Peyer's patch (tissue), 4 donors: ENCODE data around the gene EIF4E1B. TPM values are rescaled to one million over a fixed set of nuclear protein-coding genes. Genes with fewer than 3 reads are reported as not detected.

Experiments used
- DNase-seq, 3 donors: peaks; one replicate each; pipeline ENCODE4 v3.0.0-alpha.2; 2017 to 2019
- H3K27ac ChIP-seq, 4 donors: fragments of 200-600 bp; sonication (generic); one replicate each; pipeline ENCODE4 v1.5.1; 2016 to 2019
- H3K27me3 ChIP-seq, 2 donors: fragments of 200-600 bp; sonication (generic); one replicate each; pipeline ENCODE4 v1.5.1; 2019
- H3K36me3 ChIP-seq, 3 donors: fragments of 200-600 bp; sonication (generic); one replicate each; pipeline ENCODE4 v1.5.1; 2016 to 2019
- H3K4me1 ChIP-seq, 4 donors: fragments of 200-600 bp; sonication (generic); one replicate each; pipeline ENCODE4 v1.5.1; 2016 to 2019
- H3K4me3 ChIP-seq, 4 donors: fragments of 200-600 bp; sonication (generic); 1 replicate in 3 of 4; 2 replicates in 1 of 4; pipeline ENCODE4 v1.5.1; 2016 to 2019; ENCODE audit warnings: mild to moderate bottlenecking in 1 of 4
- H3K9me3 ChIP-seq, 4 donors: fragments of 200-600 bp; sonication (generic); one replicate each; pipeline ENCODE4 v1.5.1; 2016 to 2019; ENCODE audit warnings: mild to moderate bottlenecking in 1 of 4
- POLR2A ChIP-seq, 2 donors: fragments of 450-650 bp; IDR thresholded peaks; one replicate each; pipeline ENCODE4 v1.5.1; 2017; ENCODE audit warnings: antibody characterized with exemption in 2 of 2, mild to moderate bottlenecking in 2 of 2, moderate library complexity in 2 of 2
- small RNA-seq, 2 donors: library from RNA; depleted of rRNA; stranded (forward); fragments of <200 nt; gene quantifications; one replicate each; pipeline ENCODE3, GENCODE V24; 2016
- total RNA-seq, 4 donors: library from RNA; depleted of rRNA; stranded (reverse); fragments of >200 nt; gene quantifications; one replicate each; pipeline ENCODE4 v1.1.0, GENCODE V29; 2016
- TF ChIP-seq, protein P1 (sequence below), 6 experiments: fragments of 450-650 bp in 4 of 6; fragments of 200-600 bp in 2 of 6; sonication (generic) in 1 of 6; IDR thresholded peaks; one replicate each; pipeline ENCODE4 v1.5.1; 2017 to 2019; ENCODE audit warnings: antibody characterized with exemption in 6 of 6, mild to moderate bottlenecking in 3 of 6, moderate library complexity in 1 of 6

The EIF4E1B gene
- total RNA-seq, 4 donors from 2014 or later = not detected

DNA sequence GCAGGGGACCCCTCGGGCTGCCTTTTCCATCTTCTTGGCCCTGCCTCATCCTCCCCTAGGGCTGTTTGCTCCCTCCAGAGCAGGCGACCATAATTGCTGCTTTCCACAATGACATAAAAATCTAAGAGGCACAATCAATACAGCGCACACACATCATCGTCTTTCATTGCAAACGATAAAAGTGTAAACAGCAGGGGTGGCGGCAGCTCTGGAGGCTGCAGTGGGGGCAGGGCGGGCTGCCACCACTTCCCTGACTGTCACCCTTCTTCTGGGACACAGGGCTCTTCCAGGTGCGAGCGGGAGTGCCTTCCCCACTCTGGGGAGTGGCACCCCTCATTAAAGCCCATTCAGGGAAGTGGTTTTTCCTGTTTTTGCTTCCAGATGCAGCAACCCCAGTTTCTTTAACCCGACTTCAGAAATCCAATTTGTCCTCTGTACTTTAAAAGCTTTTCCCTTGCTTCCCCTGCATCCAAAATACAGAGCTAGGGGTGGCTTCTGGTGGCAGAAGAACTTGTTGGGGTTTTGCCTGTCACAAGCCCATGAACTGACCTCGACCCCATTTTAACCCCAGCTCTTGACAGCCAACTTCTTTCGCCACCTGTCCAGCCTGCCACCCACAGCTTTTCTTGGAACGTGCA is 62.5 kb downstream of the EIF4E1B start:
- peaks cover 0 to 16% (median 0%) of the 10 kb centered on the region in 4 donors for H3K4me1 ChIP-seq
- H3K9me3 ChIP-seq = peaks cover 0 to 2% (median 0%) of the 10 kb centered on the region in 4 donors
- peak in 1 of 3 donors; percentile 53 for DNase-seq
- TF ChIP-seq, protein P1, sequence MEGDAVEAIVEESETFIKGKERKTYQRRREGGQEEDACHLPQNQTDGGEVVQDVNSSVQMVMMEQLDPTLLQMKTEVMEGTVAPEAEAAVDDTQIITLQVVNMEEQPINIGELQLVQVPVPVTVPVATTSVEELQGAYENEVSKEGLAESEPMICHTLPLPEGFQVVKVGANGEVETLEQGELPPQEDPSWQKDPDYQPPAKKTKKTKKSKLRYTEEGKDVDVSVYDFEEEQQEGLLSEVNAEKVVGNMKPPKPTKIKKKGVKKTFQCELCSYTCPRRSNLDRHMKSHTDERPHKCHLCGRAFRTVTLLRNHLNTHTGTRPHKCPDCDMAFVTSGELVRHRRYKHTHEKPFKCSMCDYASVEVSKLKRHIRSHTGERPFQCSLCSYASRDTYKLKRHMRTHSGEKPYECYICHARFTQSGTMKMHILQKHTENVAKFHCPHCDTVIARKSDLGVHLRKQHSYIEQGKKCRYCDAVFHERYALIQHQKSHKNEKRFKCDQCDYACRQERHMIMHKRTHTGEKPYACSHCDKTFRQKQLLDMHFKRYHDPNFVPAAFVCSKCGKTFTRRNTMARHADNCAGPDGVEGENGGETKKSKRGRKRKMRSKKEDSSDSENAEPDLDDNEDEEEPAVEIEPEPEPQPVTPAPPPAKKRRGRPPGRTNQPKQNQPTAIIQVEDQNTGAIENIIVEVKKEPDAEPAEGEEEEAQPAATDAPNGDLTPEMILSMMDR (IDR thresholded peaks at IDR 0.05) = no peak
- TF ChIP-seq POLR2A (IDR thresholded peaks at IDR 0.05) = no peak
- H3K27me3 ChIP-seq = no peaks in the 10 kb centered on the region
- no peaks in the 10 kb centered on the region for H3K36me3 ChIP-seq
- H3K27ac ChIP-seq = peak overlapping the region in 2 of 4 donors; percentile 45 to 49
- H3K4me3 ChIP-seq = no peak overlapping the region

DNA sequence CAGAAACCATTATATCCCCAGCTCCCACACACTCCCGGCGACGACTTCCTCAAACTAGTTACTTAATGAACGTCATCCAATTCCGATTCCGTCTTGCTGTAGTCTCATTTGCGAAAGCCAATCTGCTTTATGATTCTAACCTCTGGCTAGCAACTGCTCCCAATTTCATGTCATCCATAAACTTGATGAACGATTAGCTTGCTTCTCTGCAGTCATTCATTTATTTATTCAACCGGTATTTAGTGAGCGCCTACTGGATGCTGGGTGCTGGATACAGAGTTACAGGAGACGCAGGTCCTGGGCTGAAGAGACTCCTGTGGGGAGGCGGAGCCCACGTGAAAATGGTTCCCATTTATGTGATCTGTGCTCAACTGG is 63.0 kb downstream of the EIF4E1B start:
- no peaks in the 10 kb centered on the region for H3K36me3 ChIP-seq
- TF ChIP-seq, protein P1 (IDR thresholded peaks at IDR 0.05) = no peak
- no peak for TF ChIP-seq POLR2A (IDR thresholded peaks at IDR 0.05)
- no peak overlapping the region for H3K4me3 ChIP-seq
- H3K9me3 ChIP-seq = no peaks in the 10 kb centered on the region
- H3K4me1 ChIP-seq = peaks cover 0 to 16% (median 0%) of the 10 kb centered on the region in 4 donors
- H3K27me3 ChIP-seq = no peaks in the 10 kb centered on the region
- no peak for DNase-seq
- peak overlapping the region in 2 of 4 donors; percentile 45 to 49 for H3K27ac ChIP-seq

DNA sequence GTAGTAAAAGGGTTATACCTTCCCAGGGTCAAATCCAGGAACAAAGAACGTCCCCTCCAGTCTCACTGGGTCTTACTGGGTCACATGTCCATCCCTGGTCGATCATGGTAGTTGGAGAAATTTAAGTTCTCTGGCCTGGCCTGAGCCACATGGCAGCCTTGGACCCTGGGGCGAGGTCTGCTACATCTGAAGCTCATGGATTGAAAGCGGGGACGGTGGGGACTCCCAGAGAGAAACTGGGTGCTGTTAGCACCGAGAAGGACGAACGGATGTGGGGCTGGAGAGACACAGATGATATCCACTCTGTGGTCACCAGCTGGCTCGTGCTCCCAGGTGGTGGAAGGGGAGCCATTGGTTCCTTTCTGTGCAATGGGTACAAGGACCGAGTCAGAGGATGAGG is 63.7 kb downstream of the EIF4E1B start:
- Histone ChIP-seq H3K36me3 (no peaks in the 10 kb centered on the region), H3K27me3 (no peaks in the 10 kb centered on the region), H3K9me3 (no peaks in the 10 kb centered on the region), H3K4me3 (no peak overlapping the region), H3K4me1 (peaks cover 0 to 16% (median 0%) of the 10 kb centered on the region in 4 donors), H3K27ac (no peak overlapping the region)
- no peak for TF ChIP-seq POLR2A (IDR thresholded peaks at IDR 0.05)
- TF ChIP-seq, protein P1 (IDR thresholded peaks at IDR 0.05) = no peak
- DNase-seq = no peak

DNA sequence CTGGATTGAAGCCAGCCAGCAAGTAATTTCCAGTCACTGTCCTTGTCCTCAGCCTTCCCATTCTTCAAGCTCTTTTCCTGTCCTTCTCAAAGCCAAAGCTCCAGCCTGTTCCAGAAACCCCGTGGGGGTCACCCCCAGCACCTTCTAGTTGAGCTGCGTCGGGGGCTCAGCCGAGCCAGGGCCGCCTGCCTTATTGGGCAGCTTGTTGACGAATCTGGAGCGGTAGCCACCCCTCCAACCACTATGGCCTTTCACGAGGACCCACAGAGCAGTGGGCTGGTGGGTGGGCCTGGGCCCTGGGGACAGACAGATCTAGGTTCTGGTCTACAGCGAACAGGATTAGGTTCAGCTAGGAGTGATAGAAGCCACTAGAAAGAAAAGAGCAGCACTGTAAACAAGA is 64.2 kb downstream of the EIF4E1B start:
- H3K27me3 ChIP-seq = no peaks in the 10 kb centered on the region
- H3K9me3 ChIP-seq = no peaks in the 10 kb centered on the region
- no peaks in the 10 kb centered on the region for H3K36me3 ChIP-seq
- H3K4me1 ChIP-seq = peaks cover 0 to 16% (median 0%) of the 10 kb centered on the region in 4 donors
- TF ChIP-seq POLR2A (IDR thresholded peaks at IDR 0.05) = no peak
- TF ChIP-seq, protein P1 (IDR thresholded peaks at IDR 0.05) = no peak
- no peak overlapping the region for H3K27ac ChIP-seq
- DNase-seq = no peak
- H3K4me3 ChIP-seq = no peak overlapping the region

DNA sequence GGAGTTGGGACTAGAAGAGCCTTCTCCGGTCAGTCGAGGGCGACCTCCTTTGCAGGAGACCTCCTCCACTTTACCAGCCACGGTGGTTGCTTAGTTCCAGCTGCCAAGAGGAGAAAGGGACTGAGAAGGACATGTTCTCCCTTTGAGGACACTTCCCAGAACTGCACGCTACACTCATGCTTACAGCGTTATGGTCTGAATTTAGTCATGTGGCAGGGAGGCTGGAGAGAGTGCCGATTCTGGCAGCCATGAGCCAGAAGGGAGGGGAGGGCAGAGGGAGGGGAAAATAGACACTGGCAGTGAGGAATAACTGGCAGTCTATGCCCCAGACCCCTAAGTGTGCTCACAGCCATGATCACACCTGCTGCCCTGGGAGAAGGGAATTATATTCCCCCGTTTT is 64.6 kb downstream of the EIF4E1B start:
- Histone ChIP-seq H3K4me1 (peaks cover 0 to 16% (median 0%) of the 10 kb centered on the region in 4 donors), H3K9me3 (no peaks in the 10 kb centered on the region), H3K36me3 (no peaks in the 10 kb centered on the region), H3K27me3 (no peaks in the 10 kb centered on the region), H3K27ac (no peak overlapping the region), H3K4me3 (no peak overlapping the region)
- DNase-seq = no peak
- TF ChIP-seq, protein P1 (IDR thresholded peaks at IDR 0.05) = no peak
- no peak for TF ChIP-seq POLR2A (IDR thresholded peaks at IDR 0.05)

Small RNA genes within 50 kb of the gene (small RNA-seq; reads per million reads assigned to genes)
- gene MIR4281 = 0 reads per million in 2 donors

Other genes starting within 250 kb of the EIF4E1B start
- gene NOP16, start 242.1 kb upstream of the EIF4E1B start, total RNA-seq = 1 to 10 TPM; 7.5 to 8.4 (median 8.2) TPM
- gene HIGD2A, start 241.9 kb upstream of the EIF4E1B start, total RNA-seq = 100 to 1,000 TPM in 3 of 4 donors, 10 to 100 TPM in 1; 92.4 to 168 (median 140) TPM
- gene CLTB, start 214.1 kb upstream of the EIF4E1B start, total RNA-seq = 100 to 1,000 TPM in 3 of 4 donors, 10 to 100 TPM in 1; 87.5 to 211 (median 196) TPM
- 10 to 100 TPM; 18.2 to 41.5 (median 32.4) TPM for gene FAF2, start 182.3 kb upstream of the EIF4E1B start, total RNA-seq
- 100 to 1,000 TPM in 1 of 4 donors, 10 to 100 TPM in 3; 46.4 to 114 (median 65.3) TPM for gene RNF44, start 93.3 kb upstream of the EIF4E1B start, total RNA-seq
- gene CDHR2, start 81.3 kb upstream of the EIF4E1B start, total RNA-seq = 100 to 1,000 TPM in 3 of 4 donors, 10 to 100 TPM in 1; 39.6 to 823 (median 613) TPM
- 1 to 10 TPM in 2 of 4 donors, under 1 TPM in 2; 0.83 to 1.9 (median 1.2) TPM for gene GPRIN1, start 20.5 kb upstream of the EIF4E1B start, total RNA-seq
- gene SNCB, start 141 bp upstream of the EIF4E1B start, total RNA-seq = not detected
- gene TSPAN17, start 16.8 kb downstream of the EIF4E1B start, total RNA-seq = 10 to 100 TPM; 25.4 to 33.8 (median 28.7) TPM
- under 1 TPM in 1 of 4 donors, not detected in 3; 0.18 TPM for gene UNC5A, start 179.9 kb downstream of the EIF4E1B start, total RNA-seq